Panc1 (cell line): ENCODE data around the gene MT4. TPM values are rescaled to one million over a fixed set of nuclear protein-coding genes. Genes with fewer than 3 reads are reported as not detected.

ENCODE experiments used
- ATAC-seq: fragments of 200-7000 bp; cut with Tn5 transposase; 2 replicates; pipeline ENCODE4 v1.9.1; 2020; ENCODE audit warnings: mild to moderate bottlenecking, moderate library complexity
- BruUV-seq: library from RNA; stranded (reverse); fragments of 400-500 nt; replicated peaks from 2 replicates; lab custom pipeline; 2021; lab: Mats Ljungman, UMichigan
- CTCF ChIA-PET: fragments of 300-600 bp; sonication (Branson Sonifier 250); formaldehyde crosslinking; loops from one replicate; lab custom pipeline; 2022; ENCODE audit warnings: antibody characterized with exemption; lab: Charles Lee
- POLR2A ChIA-PET: fragments of 300-600 bp; sonication (Branson Sonifier 250); formaldehyde crosslinking; loops from one replicate; lab custom pipeline; 2022; ENCODE audit warnings: antibody characterized with exemption; lab: Charles Lee
- DNase-seq: peaks from one replicate; pipeline ENCODE4 v3.0.0-alpha.2; 2010; ENCODE audit warnings: low read depth, low spot score
- H3K27ac ChIP-seq: 2 replicates; pipeline ENCODE4 v1.5.1; 2011; ENCODE audit warnings: mild to moderate bottlenecking, low read length, inconsistent platforms
- H3K27me3 ChIP-seq: fragments of 200-500 bp; sonication (Bioruptor generic); 2 replicates; pipeline ENCODE4 v1.6.0; 2014; ENCODE audit warnings: low read length, inconsistent platforms; ENCODE audit not compliant: control insufficient read depth, insufficient read depth
- H3K36me3 ChIP-seq: fragments of 200-500 bp; sonication (Bioruptor generic); 2 replicates; pipeline ENCODE4 v1.5.1; 2014; ENCODE audit warnings: inconsistent platforms, mild to moderate bottlenecking, low read length, moderate library complexity; ENCODE audit not compliant: control insufficient read depth, insufficient read depth
- H3K4me1 ChIP-seq: 2 replicates; pipeline ENCODE4 v1.5.1; 2011; ENCODE audit warnings: inconsistent platforms, mild to moderate bottlenecking, low read length, moderate library complexity; ENCODE audit not compliant: control insufficient read depth, insufficient read depth
- H3K4me3 ChIP-seq, 2 experiments: 2 replicates each; pipeline ENCODE4 v1.5.1; 2011 to 2012; ENCODE audit warnings: low read depth in 2 of 2, low read length in 2 of 2, mild to moderate bottlenecking in 2 of 2, inconsistent platforms in 1 of 2, moderate library complexity in 1 of 2
- H3K9me3 ChIP-seq: fragments of 200-500 bp; sonication (Bioruptor generic); 2 replicates; pipeline ENCODE4 v1.5.1; 2014; ENCODE audit warnings: low read depth, mild to moderate bottlenecking, inconsistent platforms, low read length, moderate library complexity; ENCODE audit not compliant: control insufficient read depth, insufficient read depth
- CTCF ChIP-seq: fragments of 450-650 bp; IDR thresholded peaks from 2 replicates; pipeline ENCODE4 v1.5.1; 2017; ENCODE audit warnings: mild to moderate bottlenecking
- POLR2AphosphoS5 ChIP-seq: IDR thresholded peaks from 2 replicates; pipeline ENCODE4 v1.6.1; 2012; ENCODE audit warnings: mild to moderate bottlenecking, low read depth, low read length, moderate library complexity
- REST ChIP-seq, 2 experiments: IDR thresholded peaks; 2 replicates each; pipeline ENCODE4 v1.6.1; 2011 to 2012; ENCODE audit warnings: low read depth in 2 of 2, control low read depth in 1 of 2, low read length in 1 of 2, mild to moderate bottlenecking in 1 of 2, moderate library complexity in 1 of 2; ENCODE audit not compliant: insufficient read depth in 1 of 2
- SIN3A ChIP-seq: IDR thresholded peaks from 2 replicates; pipeline ENCODE4 v1.6.1; 2012; ENCODE audit warnings: low read depth, mild to moderate bottlenecking, low read length, moderate library complexity, borderline replicate concordance; ENCODE audit not compliant: insufficient read depth
- TCF7L2 ChIP-seq: IDR thresholded peaks from 2 replicates; pipeline ENCODE4 v1.6.1; 2011; ENCODE audit warnings: mild to moderate bottlenecking, low read depth, low read length, inconsistent platforms
- in situ Hi-C: cut with HindIII; loops from 2 replicates; pipeline ENCODE4 v1.10.0; 2016; ENCODE audit warnings: low sequenced_read_pairs, low pct_unique_long_range_greater_than_20kb
- intact Hi-C: fragments of 100-400 bp; cut with micrococcal nuclease; formaldehyde crosslinking; loops from one replicate; pipeline ENCODE4 v1.10.0; 2022; ENCODE audit not compliant: unreplicated experiment
- total RNA-seq: library from RNA; stranded (reverse); gene quantifications from one replicate; pipeline ENCODE4 v1.2.1, GENCODE V29; 2021; ENCODE audit not compliant: unreplicated experiment

Gene MT4
- total RNA-seq, 1 experiment from 2014 or later = not detected

- Histone ChIP-seq H3K27me3 (no peaks in the 10 kb centered on the region), H3K36me3 (no peaks in the 10 kb centered on the region), H3K9me3 (no peaks in the 10 kb centered on the region), H3K4me1 (peaks cover 48% of the 10 kb centered on the region), H3K27ac (peak overlapping the region; percentile 93), H3K4me3 (peak overlapping the region; percentile 51 to 76)
- no TSS peak for BruUV-seq
- ATAC-seq = no peak
- in situ Hi-C loops (no loop called here), intact Hi-C loops (no loop called here)
- ChIA-PET POLR2A (no interaction called here), CTCF (interaction anchor here (0.7 kb wide), 1 partner anchor 102 kb away, joined by 8 read pairs; no protein-coding TSS in a partner anchor)
- TF ChIP-seq CTCF = no peak
- no peak for TF ChIP-seq POLR2AphosphoS5
- TF ChIP-seq SIN3A = no peak
- no peak for TF ChIP-seq REST (IDR thresholded peaks at IDR 0.05; ENCODE audit: insufficient read depth in 1 of 2, low read depth in 2 of 2, low read length in 1 of 2)
- TF ChIP-seq TCF7L2 = no peak
- no peak for DNase-seq
These were observed 51.8 kb downstream of the MT4 start for GRCh38 chr16:56616608-56617211.

- DNase-seq = no peak
- CTCF ChIA-PET = interaction anchor here (0.6 to 0.9 kb wide), 3 partner anchors 9 to 349 kb away, joined by 3 to 8 read pairs (median 5); partner anchors contain the start of gene MT2A
- in situ Hi-C loops = no loop called here
These were observed 52.6 kb downstream of the MT4 start for GRCh38 chr16:56617212-56618085.

More at GRCh38 chr16:56617212-56618085, 52.6 kb downstream of the MT4 start:
- Histone ChIP-seq H3K4me1 (peaks cover 41% of the 10 kb centered on the region), H3K4me3 (peak overlapping the region; percentile 51 to 76), H3K27me3 (no peaks in the 10 kb centered on the region), H3K9me3 (no peaks in the 10 kb centered on the region), H3K27ac (peak overlapping the region; percentile 93), H3K36me3 (no peaks in the 10 kb centered on the region)
- no peak for TF ChIP-seq TCF7L2
- 0 out of 4 replicates have a peak, but pooled peaks of 1 of the 2 experiments have one; percentile 21 for TF ChIP-seq REST (IDR thresholded peaks at IDR 0.05; ENCODE audit: insufficient read depth in 1 of 2, low read depth in 2 of 2, low read length in 1 of 2)
- TF ChIP-seq SIN3A = no peak
- peak; percentile 63 for TF ChIP-seq POLR2AphosphoS5
- intact Hi-C loops = no loop called here
- POLR2A ChIA-PET = interaction anchor here (1.1 kb wide), 1 partner anchor 12 kb away, joined by 3 read pairs; no protein-coding TSS in a partner anchor
- peak; percentile 89 for ATAC-seq
- no TSS peak for BruUV-seq
